ENCODE results near the gene ADGRE3.

DNA sequence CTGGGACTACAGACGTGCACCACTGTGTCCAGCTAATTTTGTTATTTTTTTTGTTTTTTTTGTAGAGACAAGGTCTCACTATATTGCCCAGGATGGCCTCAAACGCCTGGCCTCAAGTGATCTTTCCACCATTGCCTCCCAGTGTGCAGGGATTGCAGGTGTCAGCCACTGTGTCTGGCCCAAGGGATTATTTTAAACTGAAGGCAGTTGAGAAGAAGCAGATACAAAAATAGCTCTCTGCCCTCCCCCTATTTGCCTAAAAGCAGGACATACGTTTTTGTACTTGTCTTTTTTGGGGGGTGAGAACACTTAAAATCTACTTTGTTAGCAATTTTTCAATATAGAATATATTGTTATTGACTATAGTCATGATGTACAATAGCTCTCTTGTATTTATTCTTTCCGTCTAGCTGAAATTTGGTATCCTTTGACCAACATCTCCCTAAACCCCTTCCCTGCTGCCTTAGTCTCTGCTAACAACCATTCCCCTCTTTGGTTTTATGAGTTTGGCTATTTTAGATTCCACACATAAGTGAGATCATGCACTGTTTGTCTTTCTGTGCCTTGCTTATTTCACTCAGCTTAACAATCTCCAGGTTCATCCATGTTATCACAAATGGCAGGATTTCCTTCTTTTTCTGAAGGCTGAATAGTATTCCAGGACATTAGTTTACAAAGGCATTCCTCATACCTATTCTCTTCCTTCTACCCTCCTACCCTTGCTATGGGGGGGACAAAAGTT is 34.9 kb downstream of the ADGRE3 start:
- TF ChIP-seq SMC3 (IDR thresholded peaks at IDR 0.05), result no peak
- TF ChIP-seq CTCF (IDR thresholded peaks at IDR 0.05), result no peak
- TF ChIP-seq, protein P1, sequence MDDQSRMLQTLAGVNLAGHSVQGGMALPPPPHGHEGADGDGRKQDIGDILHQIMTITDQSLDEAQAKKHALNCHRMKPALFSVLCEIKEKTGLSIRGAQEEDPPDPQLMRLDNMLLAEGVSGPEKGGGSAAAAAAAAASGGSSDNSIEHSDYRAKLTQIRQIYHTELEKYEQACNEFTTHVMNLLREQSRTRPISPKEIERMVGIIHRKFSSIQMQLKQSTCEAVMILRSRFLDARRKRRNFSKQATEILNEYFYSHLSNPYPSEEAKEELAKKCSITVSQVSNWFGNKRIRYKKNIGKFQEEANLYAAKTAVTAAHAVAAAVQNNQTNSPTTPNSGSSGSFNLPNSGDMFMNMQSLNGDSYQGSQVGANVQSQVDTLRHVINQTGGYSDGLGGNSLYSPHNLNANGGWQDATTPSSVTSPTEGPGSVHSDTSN (IDR thresholded peaks at IDR 0.05), result no peak
- no peak for TF ChIP-seq GATA3 (IDR thresholded peaks at IDR 0.05; ENCODE audit: borderline replicate concordance)
- TF ChIP-seq EP300 (IDR thresholded peaks at IDR 0.05), result no peak
- no peak for TF ChIP-seq MAX (IDR thresholded peaks at IDR 0.05)
- TF ChIP-seq BHLHE40 (IDR thresholded peaks at IDR 0.05; ENCODE audit: low read depth, low read length), result no peak
- TF ChIP-seq, protein P2, sequence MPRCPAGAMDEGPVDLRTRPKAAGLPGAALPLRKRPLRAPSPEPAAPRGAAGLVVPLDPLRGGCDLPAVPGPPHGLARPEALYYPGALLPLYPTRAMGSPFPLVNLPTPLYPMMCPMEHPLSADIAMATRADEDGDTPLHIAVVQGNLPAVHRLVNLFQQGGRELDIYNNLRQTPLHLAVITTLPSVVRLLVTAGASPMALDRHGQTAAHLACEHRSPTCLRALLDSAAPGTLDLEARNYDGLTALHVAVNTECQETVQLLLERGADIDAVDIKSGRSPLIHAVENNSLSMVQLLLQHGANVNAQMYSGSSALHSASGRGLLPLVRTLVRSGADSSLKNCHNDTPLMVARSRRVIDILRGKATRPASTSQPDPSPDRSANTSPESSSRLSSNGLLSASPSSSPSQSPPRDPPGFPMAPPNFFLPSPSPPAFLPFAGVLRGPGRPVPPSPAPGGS (IDR thresholded peaks at IDR 0.05), result no peak
